ENCODE results near the gene LRSAM1. TPM values are rescaled to one million over a fixed set of nuclear protein-coding genes. Genes with fewer than 3 reads are reported as not detected.

LRSAM1 gene
- total and polyA plus RNA-seq, 9 of the 15 experiments (the other 6 are each of a cell fraction or from before 2014, with no cell fraction given) = 0.07 to 16.2 (median 4.7) TPM

DNA sequence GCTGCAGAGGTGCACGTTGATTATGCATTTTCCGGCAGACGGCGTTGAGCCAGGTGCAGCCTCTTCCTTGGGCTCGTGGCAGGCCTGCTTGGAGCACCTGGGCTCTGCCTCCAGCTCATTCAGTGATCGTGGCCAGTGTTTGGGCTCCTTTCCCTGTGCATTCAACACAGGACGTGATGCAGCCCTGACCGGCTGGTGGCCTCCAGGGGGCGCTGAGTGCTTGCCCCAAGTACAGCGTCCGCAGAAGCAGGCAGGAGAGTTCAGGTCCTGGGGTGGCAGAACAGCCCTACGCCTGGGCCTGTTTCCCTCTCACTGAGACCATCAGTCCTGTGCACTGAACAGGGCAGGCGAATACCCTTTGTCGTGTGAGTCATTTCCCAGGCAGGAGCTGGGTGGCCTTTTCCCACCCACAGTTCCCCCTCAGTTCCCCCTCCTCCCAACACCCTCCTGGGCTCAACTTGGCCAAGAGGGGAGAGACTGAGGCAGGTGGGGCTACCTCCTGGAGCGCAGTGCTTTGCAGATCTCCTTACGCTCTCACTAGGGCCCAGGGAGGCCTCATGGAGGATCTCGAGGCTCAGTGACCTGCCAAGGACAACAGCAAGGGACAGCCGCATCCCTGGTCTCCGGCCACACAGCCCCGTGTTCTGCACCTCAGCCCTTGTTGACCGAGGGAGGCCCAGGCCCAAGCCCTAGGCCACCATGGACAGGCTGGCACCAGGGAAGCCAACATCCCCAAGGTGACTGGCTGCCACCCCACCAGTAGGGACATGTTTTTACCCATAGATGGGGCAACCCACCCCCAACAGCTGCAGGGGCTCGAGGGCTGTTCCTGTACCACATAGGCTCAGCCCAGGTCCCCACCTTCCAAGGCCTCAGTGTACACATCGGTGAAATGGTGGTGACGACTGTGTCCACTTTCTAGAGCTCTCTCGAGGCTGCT, 52.9 kb downstream of the LRSAM1 start (continued):
- TF ChIP-seq ZFP36 (IDR thresholded peaks at IDR 0.05; ENCODE audit: low read depth, low read length, partially characterized antibody) = peak; percentile 12
- TF ChIP-seq NCOA4 (IDR thresholded peaks at IDR 0.05; ENCODE audit: partially characterized antibody) = no peak
- TF ChIP-seq RBM22 (IDR thresholded peaks at IDR 0.05; ENCODE audit: low read depth, low read length, poor library complexity, severe bottlenecking) = peak; percentile 22
- no peak for TF ChIP-seq ZNF395 (CRISPR knock-in tag; IDR thresholded peaks at IDR 0.05)
- TF ChIP-seq SP1 (CRISPR knock-in tag; IDR thresholded peaks at IDR 0.05) = peak; percentile 61; the same call in 1 of the 2 replicates
- no peak for TF ChIP-seq FOSL1 (tag; conservative IDR thresholded peaks at IDR 0.05)
- TF ChIP-seq ZNF518B (CRISPR knock-in tag; IDR thresholded peaks at IDR 0.05) = no peak
- no peak for TF ChIP-seq LCOR (CRISPR knock-in tag; IDR thresholded peaks at IDR 0.05)
- no peak for TF ChIP-seq WHSC1 (IDR thresholded peaks at IDR 0.05; ENCODE audit: low read length)
- no peak for TF ChIP-seq FOXO4 (CRISPR knock-in tag; IDR thresholded peaks at IDR 0.05)
- TF ChIP-seq, protein P1, sequence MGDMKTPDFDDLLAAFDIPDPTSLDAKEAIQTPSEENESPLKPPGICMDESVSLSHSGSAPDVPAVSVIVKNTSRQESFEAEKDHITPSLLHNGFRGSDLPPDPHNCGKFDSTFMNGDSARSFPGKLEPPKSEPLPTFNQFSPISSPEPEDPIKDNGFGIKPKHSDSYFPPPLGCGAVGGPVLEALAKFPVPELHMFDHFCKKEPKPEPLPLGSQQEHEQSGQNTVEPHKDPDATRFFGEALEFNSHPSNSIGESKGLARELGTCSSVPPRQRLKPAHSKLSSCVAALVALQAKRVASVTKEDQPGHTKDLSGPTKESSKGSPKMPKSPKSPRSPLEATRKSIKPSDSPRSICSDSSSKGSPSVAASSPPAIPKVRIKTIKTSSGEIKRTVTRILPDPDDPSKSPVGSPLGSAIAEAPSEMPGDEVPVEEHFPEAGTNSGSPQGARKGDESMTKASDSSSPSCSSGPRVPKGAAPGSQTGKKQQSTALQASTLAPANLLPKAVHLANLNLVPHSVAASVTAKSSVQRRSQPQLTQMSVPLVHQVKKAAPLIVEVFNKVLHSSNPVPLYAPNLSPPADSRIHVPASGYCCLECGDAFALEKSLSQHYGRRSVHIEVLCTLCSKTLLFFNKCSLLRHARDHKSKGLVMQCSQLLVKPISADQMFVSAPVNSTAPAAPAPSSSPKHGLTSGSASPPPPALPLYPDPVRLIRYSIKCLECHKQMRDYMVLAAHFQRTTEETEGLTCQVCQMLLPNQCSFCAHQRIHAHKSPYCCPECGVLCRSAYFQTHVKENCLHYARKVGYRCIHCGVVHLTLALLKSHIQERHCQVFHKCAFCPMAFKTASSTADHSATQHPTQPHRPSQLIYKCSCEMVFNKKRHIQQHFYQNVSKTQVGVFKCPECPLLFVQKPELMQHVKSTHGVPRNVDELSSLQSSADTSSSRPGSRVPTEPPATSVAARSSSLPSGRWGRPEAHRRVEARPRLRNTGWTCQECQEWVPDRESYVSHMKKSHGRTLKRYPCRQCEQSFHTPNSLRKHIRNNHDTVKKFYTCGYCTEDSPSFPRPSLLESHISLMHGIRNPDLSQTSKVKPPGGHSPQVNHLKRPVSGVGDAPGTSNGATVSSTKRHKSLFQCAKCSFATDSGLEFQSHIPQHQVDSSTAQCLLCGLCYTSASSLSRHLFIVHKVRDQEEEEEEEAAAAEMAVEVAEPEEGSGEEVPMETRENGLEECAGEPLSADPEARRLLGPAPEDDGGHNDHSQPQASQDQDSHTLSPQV (IDR thresholded peaks at IDR 0.05) = no peak
- peak in 1 of 3 experiments; percentile 31 for TF ChIP-seq YY1 (IDR thresholded peaks at IDR 0.05; ENCODE audit: borderline replicate concordance in 1 of 3, control insufficient read depth in 1 of 3, extremely low read depth in 1 of 3, insufficient read depth in 3 of 3, insufficient read length in 1 of 3, insufficient replicate concordance in 2 of 3, low read depth in 1 of 3, low read length in 2 of 3)
- TF ChIP-seq RCOR1 (IDR thresholded peaks at IDR 0.05; ENCODE audit: borderline replicate concordance in 1 of 2, low read depth in 2 of 2, low read length in 2 of 2) = 0 out of 4 replicates have a peak, but pooled peaks of 1 of the 2 experiments have one; percentile 37
- TF ChIP-seq SMC3 (conservative IDR thresholded peaks at IDR 0.05; ENCODE audit: insufficient read depth, low read depth, low read length) = peak; percentile 94

All from K562 (cell line).